HG02678 (cell line): ENCODE results near the gene ECD.

ENCODE experiments used
- ATAC-seq: cut with Tn5 transposase; IDR thresholded peaks from one replicate; pipeline ENCODE4 v1.9.1; 2021; ENCODE audit warnings: mild to moderate bottlenecking, moderate library complexity; ENCODE audit not compliant: unreplicated experiment

Gene ECD

GRCh38 chr10:73167783-73168464 lies at the start of gene ECD, which contains the start of gene FAM149B1:
Gene ECD (minus strand): TSS chr10:73168008. CDS start chr10:73163937, 4,071 bp downstream.
Gene FAM149B1 (plus strand): TSS chr10:73168119. CDS start chr10:73168340, 221 bp downstream.
- peak; percentile 92 for ATAC-seq

- no peak for ATAC-seq
Measured at GRCh38 chr10:73215749-73216148, 47.9 kb upstream of the ECD start.

- ATAC-seq, result no peak
Measured at GRCh38 chr10:73211106-73211811, 43.5 kb upstream of the ECD start.

- ATAC-seq, result no peak
Measured at GRCh38 chr10:73210395-73211105, 42.7 kb upstream of the ECD start.

- no peak for ATAC-seq
Measured at GRCh38 chr10:73209705-73210104, 41.9 kb upstream of the ECD start.

GRCh38 chr10:73207883-73208282 lies 40.1 kb upstream of the ECD start:
- ATAC-seq, result no peak

GRCh38 chr10:73206385-73206784 lies 38.6 kb upstream of the ECD start:
- ATAC-seq, result no peak

GRCh38 chr10:73205890-73206289 lies 38.1 kb upstream of the ECD start:
- no peak for ATAC-seq

- no peak for ATAC-seq
Measured at GRCh38 chr10:73205081-73205480, 37.3 kb upstream of the ECD start.

GRCh38 chr10:73190188-73190587 lies 22.4 kb upstream of the ECD start:
- ATAC-seq, result no peak

GRCh38 chr10:73186266-73186665 lies 18.5 kb upstream of the ECD start:
- ATAC-seq, result no peak

GRCh38 chr10:73183667-73184281 lies 16.0 kb upstream of the ECD start:
- no peak for ATAC-seq

GRCh38 chr10:73182568-73182967 lies 14.8 kb upstream of the ECD start:
- no peak for ATAC-seq

GRCh38 chr10:73174148-73174925 lies 6.5 kb upstream of the ECD start:
- ATAC-seq, result no peak

- no peak for ATAC-seq
Measured at GRCh38 chr10:73172867-73173266, 5.1 kb upstream of the ECD start.

- no peak for ATAC-seq
Measured at GRCh38 chr10:73169320-73169719, 1.5 kb upstream of the ECD start.

- ATAC-seq, result peak; percentile 3
Measured at GRCh38 chr10:73168465-73168803, 626 bp upstream of the ECD start.

GRCh38 chr10:73167458-73167782 lies 388 bp downstream of the ECD start:
- no peak for ATAC-seq

GRCh38 chr10:73166972-73167371 lies 836 bp downstream of the ECD start:
- ATAC-seq, result no peak

GRCh38 chr10:73163096-73163495 lies 4.7 kb downstream of the ECD start:
- no peak for ATAC-seq

GRCh38 chr10:73161662-73162061 lies 6.1 kb downstream of the ECD start:
- no peak for ATAC-seq
